Liver (tissue), 9 donors: Measurements from ENCODE around the gene PLS3. TPM values are rescaled to one million over a fixed set of nuclear protein-coding genes. Genes with fewer than 3 reads are reported as not detected.

Source experiments
- DNase-seq: peaks from one replicate; pipeline ENCODE4 v3.0.0-alpha.2; 2017; ENCODE audit warnings: low spot score
- H3K27ac ChIP-seq, 2 donors: one replicate each; pipeline ENCODE4 v1.7.0; 2013; ENCODE audit warnings: inconsistent platforms in 2 of 2, low read length in 2 of 2, control low read depth in 1 of 2, low read depth in 1 of 2, mild to moderate bottlenecking in 1 of 2
- H3K27me3 ChIP-seq, 4 donors: one replicate each; pipeline versions ENCODE4 v1.6.1 to v1.7.0; 2013; ENCODE audit warnings: low read length in 3 of 4, inconsistent platforms in 1 of 4, mild to moderate bottlenecking in 1 of 4, moderate library complexity in 1 of 4; ENCODE audit not compliant: control insufficient read depth in 4 of 4, insufficient read depth in 4 of 4
- H3K36me3 ChIP-seq, 4 donors: one replicate each; pipeline versions ENCODE4 v1.6.1 to v1.7.0; 2013; ENCODE audit warnings: low read length in 3 of 4, mild to moderate bottlenecking in 3 of 4, low read depth in 1 of 4, moderate library complexity in 1 of 4; ENCODE audit not compliant: control insufficient read depth in 4 of 4, insufficient read depth in 3 of 4
- H3K4me1 ChIP-seq, 4 donors: one replicate each; pipeline versions ENCODE4 v1.6.1 to v1.7.0; 2013; ENCODE audit warnings: low read length in 3 of 4, mild to moderate bottlenecking in 3 of 4, moderate library complexity in 1 of 4; ENCODE audit not compliant: control insufficient read depth in 4 of 4, insufficient read depth in 4 of 4
- H3K4me3 ChIP-seq, 3 donors: one replicate each; pipeline versions ENCODE4 v1.6.1 to v1.7.0; 2013; ENCODE audit warnings: low read length in 3 of 3, control low read depth in 1 of 3, low read depth in 1 of 3, mild to moderate bottlenecking in 1 of 3
- H3K9ac ChIP-seq, 2 donors: one replicate each; pipeline ENCODE4 v1.7.0; 2013; ENCODE audit warnings: low read length in 2 of 2, mild to moderate bottlenecking in 2 of 2, moderate library complexity in 2 of 2, control low read depth in 1 of 2, low read depth in 1 of 2
- H3K9me3 ChIP-seq, 4 donors: one replicate each; pipeline versions ENCODE4 v1.6.1 to v1.7.0; 2013; ENCODE audit warnings: low read length in 3 of 4; ENCODE audit not compliant: control insufficient read depth in 4 of 4
- CTCF ChIP-seq: fragments of 150-350 bp; IDR thresholded peaks from 2 replicates; pipeline ENCODE4 v1.5.1; 2017; ENCODE audit warnings: improper control_type of control experiment, low read depth, low read length; ENCODE audit not compliant: missing input control
- EGR1 ChIP-seq, 2 donors: IDR thresholded peaks; 2 replicates each; pipeline ENCODE4 v1.6.1; 2016 to 2018; ENCODE audit warnings: antibody characterized with exemption in 2 of 2, low read depth in 2 of 2
- FOXA1 ChIP-seq: IDR thresholded peaks from 2 replicates; pipeline ENCODE4 v1.6.1; 2016; ENCODE audit warnings: antibody characterized with exemption
- FOXA2 ChIP-seq: IDR thresholded peaks from 2 replicates; pipeline ENCODE4 v1.6.1; 2016; ENCODE audit warnings: antibody characterized with exemption
- GABPA ChIP-seq, 2 donors: IDR thresholded peaks in 1 of 2; conservative IDR thresholded peaks in 1 of 2; 2 replicates each; pipeline ENCODE4 v1.6.1; 2016; ENCODE audit warnings: antibody characterized with exemption in 2 of 2, mild to moderate bottlenecking in 1 of 2, moderate library complexity in 1 of 2
- HNF4G ChIP-seq: IDR thresholded peaks from 2 replicates; pipeline ENCODE4 v1.6.1; 2016; ENCODE audit warnings: antibody characterized with exemption
- JUND ChIP-seq, 2 donors: IDR thresholded peaks; 2 replicates each; pipeline ENCODE4 v1.6.1; 2016; ENCODE audit warnings: antibody characterized with exemption in 2 of 2
- NR2F2 ChIP-seq: IDR thresholded peaks from 2 replicates; pipeline ENCODE4 v1.6.1; 2016; ENCODE audit warnings: antibody characterized with exemption
- RAD21 ChIP-seq, 2 donors: IDR thresholded peaks; 2 replicates each; pipeline ENCODE4 v1.6.1; 2016; ENCODE audit warnings: antibody characterized with exemption in 2 of 2, mild to moderate bottlenecking in 2 of 2
- RXRA ChIP-seq, 2 donors: IDR thresholded peaks; 2 replicates each; pipeline ENCODE4 v1.6.1; 2017 to 2018; ENCODE audit warnings: antibody characterized with exemption in 2 of 2, mild to moderate bottlenecking in 1 of 2
- TAF1 ChIP-seq: conservative IDR thresholded peaks from 2 replicates; pipeline ENCODE4 v1.6.1; 2016; ENCODE audit warnings: antibody characterized with exemption, mild to moderate bottlenecking
- YY1 ChIP-seq: IDR thresholded peaks from 2 replicates; pipeline ENCODE4 v1.6.1; 2016; ENCODE audit warnings: antibody characterized with exemption, mild to moderate bottlenecking
- WGBS: extraction: QIAGEN DNeasy Blood & Tissue Kit; methylation state at CpG from one replicate; pipeline ENCODE4 v1.1.7; 2013; 5-methylcytosine and 5-hydroxymethylcytosine counted together
- polyA plus RNA-seq, 2 donors: library from polyadenylated mRNA; stranded (reverse) in 1 of 2; unstranded in 1 of 2; fragments of 200-250 nt in 1 of 2; fragments of >200 nt in 1 of 2; fragmentation: Nextera tagmentation in 1 of 2; extraction: Ambion mirVana in 1 of 2; gene quantifications; one replicate each; pipeline versions ENCODE4 v1.2.1 to v1.2.3, GENCODE V29; 2013 to 2015
- total RNA-seq, 2 donors: library from RNA; depleted of rRNA; stranded (reverse); fragments of >200 nt; gene quantifications; one replicate each; pipeline ENCODE4 v1.2.3, GENCODE V29; 2014
- TF ChIP-seq, protein P1 (sequence below): IDR thresholded peaks from 2 replicates; pipeline ENCODE4 v1.6.1; 2016; ENCODE audit warnings: antibody characterized with exemption
- TF ChIP-seq, protein P2 (sequence below): IDR thresholded peaks from 2 replicates; pipeline ENCODE4 v1.6.1; 2016; ENCODE audit warnings: antibody characterized with exemption
- donor health status: healthy.
- donor health status: healthy.
- donor health status: healthy.
- donor health status: healthy.
- donor health status: healthy.

Gene PLS3
- total and polyA plus RNA-seq, 4 donors = 56.3 to 119 (median 71.6) TPM

- Histone ChIP-seq H3K27ac (no peak overlapping the region), H3K9ac (no peak overlapping the region), H3K4me1 (peaks cover 0 to 2% (median 0%) of the 10 kb centered on the region in 4 donors), H3K9me3 (no peaks in the 10 kb centered on the region), H3K27me3 (peaks cover 0 to 4% (median 0%) of the 10 kb centered on the region in 4 donors), H3K36me3 (no peaks in the 10 kb centered on the region), H3K4me3 (no peak overlapping the region)
- no peak for TF ChIP-seq RXRA (IDR thresholded peaks at IDR 0.05)
- TF ChIP-seq YY1 = no peak
- no peak for TF ChIP-seq GABPA (IDR thresholded peaks at IDR 0.05 in 1 of 2, conservative IDR thresholded peaks at IDR 0.05 in 1 of 2)
- no peak for TF ChIP-seq JUND (IDR thresholded peaks at IDR 0.05)
- no peak for TF ChIP-seq FOXA1
- TF ChIP-seq, protein P1, sequence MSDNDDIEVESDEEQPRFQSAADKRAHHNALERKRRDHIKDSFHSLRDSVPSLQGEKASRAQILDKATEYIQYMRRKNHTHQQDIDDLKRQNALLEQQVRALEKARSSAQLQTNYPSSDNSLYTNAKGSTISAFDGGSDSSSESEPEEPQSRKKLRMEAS = no peak
- TF ChIP-seq, protein P2, sequence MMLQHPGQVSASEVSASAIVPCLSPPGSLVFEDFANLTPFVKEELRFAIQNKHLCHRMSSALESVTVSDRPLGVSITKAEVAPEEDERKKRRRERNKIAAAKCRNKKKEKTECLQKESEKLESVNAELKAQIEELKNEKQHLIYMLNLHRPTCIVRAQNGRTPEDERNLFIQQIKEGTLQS = no peak
- no peak for TF ChIP-seq FOXA2
- TF ChIP-seq EGR1 (IDR thresholded peaks at IDR 0.05; ENCODE audit: low read depth in 2 of 2) = no peak
- TF ChIP-seq NR2F2 = no peak
- no peak for TF ChIP-seq HNF4G
- no peak for TF ChIP-seq TAF1
- TF ChIP-seq CTCF = no peak
- no peak for DNase-seq
- WGBS = 95% methylated on average over 1 of the region's 1 CpG
These were observed 37.6 kb downstream of the PLS3 start for GRCh38 chrX:115598556-115598955.

DNA sequence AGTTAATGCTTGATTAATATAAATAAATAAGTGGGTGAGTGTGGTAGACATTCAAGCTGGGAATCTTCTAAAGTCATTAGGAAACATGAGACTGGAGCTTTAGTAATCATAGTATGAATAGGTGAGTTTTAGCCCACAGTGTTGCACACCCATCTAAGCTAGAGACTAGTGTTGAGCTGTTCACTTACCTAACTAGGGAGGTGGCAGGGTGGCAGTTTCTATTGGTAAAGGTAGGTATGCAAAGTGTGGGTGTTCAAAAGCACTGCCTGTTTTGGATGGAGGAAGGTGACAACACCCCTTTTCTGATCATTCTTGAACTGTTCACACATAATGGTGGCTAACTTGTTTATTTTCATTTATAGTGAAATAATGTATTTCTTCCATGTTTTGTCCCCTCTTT is 41.3 kb downstream of the PLS3 start:
- Histone ChIP-seq H3K27ac (no peak overlapping the region), H3K4me1 (peaks cover 0 to 2% (median 0%) of the 10 kb centered on the region in 4 donors), H3K27me3 (peaks cover 0 to 4% (median 0%) of the 10 kb centered on the region in 4 donors), H3K9me3 (no peaks in the 10 kb centered on the region), H3K36me3 (no peaks in the 10 kb centered on the region), H3K9ac (no peak overlapping the region), H3K4me3 (no peak overlapping the region)
- TF ChIP-seq RXRA (IDR thresholded peaks at IDR 0.05) = no peak
- TF ChIP-seq RAD21 (IDR thresholded peaks at IDR 0.05) = no peak
- TF ChIP-seq NR2F2 = no peak
- TF ChIP-seq TAF1 = no peak
- TF ChIP-seq EGR1 (IDR thresholded peaks at IDR 0.05; ENCODE audit: low read depth in 2 of 2) = no peak
- no peak for TF ChIP-seq CTCF
- no peak for DNase-seq
